Stimulated activated CD8-positive, alpha-beta memory T cell treated with anti-CD3 and anti-CD28 coated beads, Interleukin-4, amount 100 ng/mL, for 1 hour (primary cell): ENCODE measurements around the gene SNX3.
"Not testable (repeated sequence)": the region's sequence is repeated elsewhere in the genome, so short reads cannot be mapped to it uniquely, and the experiment has no call there.

Experiments used
- DNase-seq, 2 donors: peaks; one replicate each; pipeline ENCODE4 v3.0.0-alpha.2; 2020; ENCODE audit warnings: low read depth in 2 of 2, low spot score in 1 of 2

Gene SNX3

DNA sequence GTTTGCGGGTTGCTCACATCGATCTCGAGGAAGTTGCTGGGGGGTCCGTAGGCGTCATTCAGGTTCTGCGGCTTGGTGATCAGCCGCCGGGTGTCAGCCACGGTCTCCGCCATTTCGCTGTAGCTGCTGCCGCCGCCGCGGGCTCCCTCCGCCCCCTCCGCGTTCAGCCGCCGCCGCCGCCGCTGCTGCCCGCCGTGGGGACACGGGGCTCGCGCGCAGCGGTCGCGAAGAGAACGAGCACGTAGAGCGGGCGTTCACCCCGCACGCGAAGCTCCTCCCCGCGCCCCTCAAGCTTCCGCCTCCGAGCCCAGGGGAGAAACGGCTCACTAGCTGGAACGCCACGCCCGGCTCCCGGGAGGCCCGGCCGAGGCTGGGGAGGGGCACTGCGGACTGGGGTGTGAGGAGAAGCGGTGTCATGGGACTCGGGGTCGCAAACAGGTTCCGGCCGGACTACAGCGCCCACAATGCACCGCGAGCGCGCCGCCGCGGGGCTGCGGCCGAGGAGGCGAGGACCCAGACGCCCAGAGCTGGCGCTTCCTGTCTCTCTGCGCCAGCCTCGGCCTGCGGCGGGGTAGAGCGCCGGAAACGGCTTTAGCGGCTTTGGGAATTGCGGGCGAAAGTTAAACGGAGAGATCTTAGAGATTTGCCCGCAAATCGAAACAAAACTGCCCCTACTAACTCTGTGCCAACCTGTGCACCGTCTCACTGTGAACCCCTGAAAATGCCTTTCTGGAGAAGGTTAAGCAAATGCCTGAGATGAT lies at the start of gene SNX3:
Gene SNX3 (minus strand): TSS at position 232 of the 761 bp plus-strand sequence. CDS start 119 bp downstream, at position 113.
- DNase-seq: peak; percentile 71 to 75

DNA sequence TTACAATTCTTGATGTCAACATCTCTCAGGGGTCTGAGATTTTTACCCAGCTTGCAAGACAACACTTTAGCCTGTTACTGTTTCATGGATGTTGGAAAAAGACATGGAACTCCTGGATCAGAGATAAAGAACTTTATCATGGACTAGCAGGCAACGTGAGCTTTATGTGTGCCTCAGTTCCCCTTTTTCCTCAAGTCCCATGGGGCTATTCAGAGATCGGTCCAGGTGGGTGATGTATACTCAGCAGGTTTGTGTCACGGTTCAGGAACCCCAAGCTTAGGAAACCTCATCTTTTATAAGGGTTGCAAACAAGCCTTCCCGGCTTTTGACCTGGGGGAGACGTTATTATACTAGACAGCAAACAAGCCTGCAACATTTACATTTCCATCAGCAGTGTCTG lies 49.0 kb upstream of the SNX3 start:
- DNase-seq: no peak

DNA sequence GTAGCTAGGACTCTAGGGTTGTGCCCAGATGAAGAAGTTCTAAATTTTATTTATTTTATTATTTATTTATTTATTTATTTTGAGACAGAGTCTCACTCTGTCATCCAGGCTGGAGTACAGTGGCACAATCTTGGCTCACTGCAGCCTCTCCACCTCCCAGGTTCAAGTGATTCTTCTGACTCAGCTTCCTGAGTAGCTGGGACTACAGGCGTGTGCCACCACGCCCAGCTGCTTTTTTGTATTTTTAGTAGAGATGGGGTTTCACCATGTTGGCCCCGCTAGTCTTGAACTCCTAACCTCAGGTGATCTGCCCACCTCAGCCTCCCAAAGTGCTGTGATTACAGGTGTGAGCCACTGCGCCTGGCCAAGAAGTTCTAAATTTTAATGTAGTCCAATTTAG lies 47.8 kb upstream of the SNX3 start:
- DNase-seq: not testable (repeated sequence)

DNA sequence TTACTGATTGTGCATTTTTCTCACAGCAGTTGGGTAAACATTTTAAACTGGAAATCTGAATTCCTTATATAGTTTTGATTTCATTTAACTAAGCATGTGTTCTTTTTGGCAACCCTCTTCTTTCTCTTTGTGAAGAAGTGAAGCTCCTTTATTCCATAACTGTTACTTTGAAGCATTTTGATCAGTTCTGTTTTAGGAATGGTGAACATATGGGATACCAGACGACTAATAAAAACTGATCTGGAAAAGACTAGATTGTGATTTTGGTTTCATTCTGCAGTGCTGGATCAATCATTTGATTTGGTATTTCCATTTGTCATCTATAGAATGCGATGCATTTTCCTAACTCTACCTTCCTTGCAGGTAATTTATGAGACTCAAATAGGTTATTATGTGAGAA lies 43.8 kb upstream of the SNX3 start:
- DNase-seq: no peak

DNA sequence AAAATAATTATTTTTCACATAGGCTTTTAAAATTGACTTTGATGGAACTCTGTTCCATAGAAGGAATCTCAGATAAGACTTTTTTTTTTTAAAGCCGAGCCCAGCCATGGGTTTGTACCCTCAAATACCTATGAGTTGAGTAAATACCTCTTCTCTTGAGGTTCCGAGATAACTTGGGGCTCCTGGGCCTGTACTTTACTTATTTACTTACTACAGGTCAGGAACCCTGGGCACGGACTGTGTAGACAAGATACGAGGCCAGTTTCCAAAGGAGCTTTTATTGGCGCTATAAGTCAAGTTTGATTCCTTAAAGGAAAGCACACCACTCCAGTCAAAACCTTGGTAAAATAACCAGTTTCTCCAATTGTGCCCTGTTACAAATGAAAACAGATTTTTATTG lies 41.5 kb upstream of the SNX3 start:
- DNase-seq: no peak

DNA sequence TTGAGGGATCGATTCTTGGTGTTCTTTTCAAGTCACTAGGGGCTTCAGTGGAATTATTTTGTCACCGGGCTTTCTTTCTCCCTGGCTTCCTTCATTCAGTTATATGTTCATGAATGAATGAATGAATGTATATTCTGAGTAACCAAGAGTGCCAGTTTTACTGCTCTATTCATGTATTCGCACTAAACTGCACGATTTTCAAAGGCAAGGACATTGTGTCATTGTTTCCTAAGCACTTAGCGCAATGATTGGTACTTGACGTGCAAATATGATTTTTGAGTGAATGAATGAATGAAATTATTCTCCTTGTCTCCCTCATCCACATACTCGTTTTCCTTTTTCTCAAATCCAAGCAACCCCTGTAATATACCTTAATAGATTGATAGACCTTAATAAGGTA lies 34.8 kb upstream of the SNX3 start:
- no peak for DNase-seq

DNA sequence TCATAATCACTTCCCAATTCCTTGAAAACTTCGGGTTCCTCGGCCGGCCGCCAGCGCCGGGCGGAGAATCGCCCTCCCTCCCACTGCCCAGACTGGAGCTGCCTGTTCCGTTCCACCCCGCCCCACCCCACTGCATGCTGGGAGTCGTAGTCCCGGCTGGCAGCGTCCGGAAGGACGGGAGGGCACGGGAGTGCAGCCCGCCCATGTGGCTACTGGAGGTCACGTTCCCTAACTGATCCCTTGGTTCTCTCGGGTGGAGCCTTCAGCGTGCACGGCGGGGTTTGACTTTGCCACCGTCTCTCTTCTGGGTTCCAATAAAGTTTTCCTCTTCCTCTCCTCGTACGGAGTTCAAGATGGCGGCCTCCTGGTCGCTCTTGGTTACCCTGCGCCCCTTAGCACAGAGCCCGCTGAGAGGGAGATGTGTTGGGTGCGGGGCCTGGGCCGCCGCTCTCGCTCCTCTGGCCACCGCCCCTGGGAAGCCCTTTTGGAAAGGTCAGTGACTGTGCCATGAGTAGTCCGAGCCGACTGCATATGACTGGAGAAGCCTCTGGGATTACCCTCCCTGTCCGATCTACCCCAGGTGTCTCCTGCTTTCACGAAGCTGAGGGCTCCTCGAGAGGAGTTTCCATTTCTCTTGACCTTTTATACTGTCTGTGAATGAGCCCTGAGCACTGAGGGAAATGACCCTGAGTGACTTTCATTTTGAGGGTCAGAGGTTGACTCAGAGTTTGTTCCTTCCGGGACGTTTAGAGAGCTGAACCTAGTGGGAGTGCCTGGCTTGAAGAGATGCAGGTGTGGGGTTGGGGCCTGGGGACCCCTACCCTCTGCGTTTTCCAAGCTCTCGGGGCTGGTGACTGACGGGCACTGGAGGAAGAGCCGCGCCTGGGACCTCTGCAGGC lies 34.1 kb upstream of the SNX3 start, which contains the start of gene AFG1L:
Gene AFG1L (plus strand): TSS at position 328 of the 899 bp plus-strand sequence. CDS start 26 bp downstream, at position 354.
- DNase-seq: peak; percentile 72 to 75

DNA sequence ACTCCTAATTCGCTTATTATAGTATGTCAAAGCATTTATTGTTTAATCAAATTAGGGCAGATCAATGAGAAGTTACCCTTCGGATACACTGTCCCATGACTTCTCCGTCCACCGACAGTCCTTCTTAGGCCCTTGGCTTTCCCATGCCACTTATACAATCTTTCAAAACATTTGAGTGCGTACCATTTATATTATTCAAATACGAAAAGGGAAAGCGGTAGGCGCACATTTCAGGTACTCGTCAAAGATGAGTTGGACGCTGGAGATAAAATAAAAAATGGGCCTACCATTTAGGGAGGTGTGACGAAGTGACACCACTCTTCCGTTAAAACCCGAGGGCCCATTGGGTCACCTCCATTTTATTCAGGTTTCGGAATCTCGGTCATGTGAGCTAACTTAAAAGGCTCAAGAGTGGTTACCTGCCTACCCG lies 33.5 kb upstream of the SNX3 start:
- DNase-seq: no peak

DNA sequence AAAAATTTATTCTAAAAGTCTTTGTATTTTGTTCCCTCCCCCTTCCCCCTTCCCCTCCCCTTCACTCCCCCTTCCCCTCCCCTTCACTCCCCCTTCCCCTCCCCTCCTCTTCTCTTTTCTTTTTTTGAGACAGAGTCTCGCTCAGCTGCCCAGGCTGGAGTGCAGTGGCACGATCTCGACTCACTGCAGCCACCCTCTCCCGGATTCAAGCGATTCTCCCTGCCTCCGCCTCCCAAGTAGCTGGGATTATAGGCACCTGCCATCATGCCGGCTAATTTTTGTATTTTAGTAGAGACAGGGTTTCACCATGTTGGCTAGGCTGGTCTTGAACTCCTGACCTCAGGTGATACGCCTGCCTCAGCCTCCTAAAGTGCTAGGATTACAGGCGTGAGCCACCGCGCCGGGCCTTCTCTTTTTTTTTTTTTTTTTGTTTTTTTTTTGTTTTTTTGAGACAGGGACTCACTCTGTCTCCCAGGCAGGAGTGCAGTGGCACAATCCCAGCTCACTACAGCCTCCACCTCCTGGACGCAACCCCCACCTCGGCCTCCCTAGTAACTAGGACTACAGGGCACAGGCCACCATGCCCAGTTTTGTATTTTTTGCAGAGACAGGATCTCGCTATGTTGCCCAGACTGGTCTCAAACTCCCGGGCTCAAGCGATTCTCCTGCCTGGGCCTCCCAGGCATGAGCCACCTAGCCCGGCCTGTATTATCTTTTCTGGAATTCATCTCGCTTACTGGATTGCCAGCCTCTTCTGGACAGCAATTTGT lies 32.9 kb upstream of the SNX3 start:
- DNase-seq: no peak

DNA sequence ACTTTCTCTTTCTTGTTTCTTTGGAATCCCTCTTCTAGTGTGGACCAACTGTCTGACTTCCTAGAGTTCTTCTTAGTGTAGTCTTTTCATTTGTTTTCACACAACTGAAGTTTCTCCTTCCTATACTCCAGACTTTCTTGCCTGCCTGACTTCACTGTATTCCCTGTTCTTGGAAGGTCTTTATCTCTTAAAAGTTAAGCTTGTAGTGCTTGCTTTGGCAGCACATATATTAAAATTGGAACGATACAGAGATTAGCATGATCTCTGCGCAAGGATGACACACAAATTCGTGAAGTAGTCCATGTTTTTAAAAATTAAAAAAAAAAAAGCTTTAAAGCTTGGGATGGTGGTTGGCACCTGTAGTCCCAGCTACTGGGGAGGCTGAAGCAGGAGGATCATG lies 31.7 kb upstream of the SNX3 start:
- DNase-seq: not testable (repeated sequence)

DNA sequence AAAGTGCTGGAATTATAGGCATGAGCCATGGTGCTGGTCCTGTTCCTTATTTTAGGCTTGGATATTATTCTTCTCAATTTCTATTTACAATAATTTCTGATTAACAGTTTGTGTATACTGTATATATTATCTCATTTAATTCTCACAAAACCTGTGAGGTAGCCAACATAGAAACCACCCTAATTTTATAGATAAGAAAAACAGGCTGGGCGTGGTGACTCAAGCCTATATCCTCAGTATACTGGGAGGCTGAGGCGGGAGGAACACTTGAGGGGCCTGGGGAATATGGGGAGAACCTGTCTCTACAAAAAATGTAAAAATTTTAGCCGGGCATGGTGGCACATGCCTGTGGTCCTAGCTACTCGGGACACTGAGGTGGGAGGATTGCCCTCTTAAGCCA lies 30.3 kb upstream of the SNX3 start:
- no peak for DNase-seq

DNA sequence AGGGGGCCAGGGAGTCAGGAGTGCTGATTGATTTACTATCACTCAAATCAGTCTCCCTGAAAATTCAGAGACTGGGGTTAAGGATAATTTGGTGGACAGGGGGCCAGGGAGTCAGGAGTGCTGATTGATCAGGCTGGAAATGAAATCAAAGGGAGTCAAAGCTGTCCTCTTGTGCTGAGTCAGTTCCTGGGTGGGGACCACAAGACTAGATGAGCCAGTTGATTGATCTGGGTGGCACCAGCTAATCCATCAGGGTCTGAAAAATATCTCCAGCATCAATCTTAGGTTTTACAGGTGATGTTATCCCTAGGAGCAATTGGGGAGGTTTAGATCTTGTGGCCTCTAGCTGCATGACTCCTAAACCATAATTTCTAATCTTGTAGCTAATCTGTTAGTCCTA lies 27.9 kb upstream of the SNX3 start:
- no peak for DNase-seq

DNA sequence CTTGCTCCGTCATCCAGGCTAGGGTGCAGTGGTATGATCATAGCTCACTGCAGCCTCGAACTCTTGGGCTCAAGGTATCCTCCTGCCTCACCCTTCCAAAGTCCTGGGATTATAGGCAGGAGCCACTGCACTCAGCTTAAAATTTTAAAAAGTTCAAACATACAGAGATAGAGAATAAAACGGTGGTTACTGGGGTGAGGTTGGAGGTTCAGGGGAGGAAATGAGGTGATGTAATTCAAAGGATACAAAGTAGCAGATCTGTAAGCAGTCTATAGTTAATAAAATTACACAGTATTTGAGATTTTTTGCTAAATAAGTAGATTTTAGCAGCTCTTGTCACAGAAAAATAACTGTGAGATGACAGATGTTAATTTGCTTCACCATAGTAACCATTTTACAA lies 26.5 kb upstream of the SNX3 start:
- no peak for DNase-seq

DNA sequence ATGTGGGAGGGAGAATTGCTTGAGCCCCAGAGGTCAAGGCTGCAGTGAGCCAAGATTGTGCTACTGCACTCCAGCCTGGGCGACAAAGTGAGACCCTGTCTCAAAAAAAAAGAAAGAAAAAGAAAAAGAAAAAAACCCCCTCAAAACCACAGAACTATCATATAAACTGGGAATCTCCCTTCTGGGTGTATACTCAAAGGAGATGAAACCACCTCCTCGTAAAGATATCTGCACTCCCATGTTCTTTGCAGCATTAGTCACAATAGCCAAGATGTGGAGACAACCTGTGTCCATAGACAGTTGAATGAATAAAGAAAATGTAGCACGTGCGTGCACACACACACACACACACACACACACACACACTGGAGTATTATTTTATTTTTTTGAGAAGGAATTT lies 25.5 kb upstream of the SNX3 start:
- no peak for DNase-seq

DNA sequence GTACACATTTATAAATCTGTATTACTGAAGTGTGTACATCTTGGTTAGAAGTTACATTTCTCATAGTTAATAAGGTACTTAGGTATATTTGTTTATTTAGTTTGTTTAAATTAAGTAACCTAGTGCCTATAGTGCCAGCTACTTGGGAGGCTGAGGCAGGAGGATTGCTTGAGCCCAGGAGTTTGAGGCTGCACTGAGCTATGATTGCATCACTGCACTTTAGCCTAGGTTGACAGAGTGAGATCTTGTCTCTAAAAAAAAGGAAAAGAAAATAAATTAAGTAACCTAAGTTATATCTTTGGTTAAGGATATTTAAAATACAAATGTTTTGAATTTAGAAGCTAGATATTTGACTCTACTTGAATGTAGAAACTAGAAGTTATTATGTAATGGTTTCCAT lies 24.5 kb upstream of the SNX3 start:
- no peak for DNase-seq

DNA sequence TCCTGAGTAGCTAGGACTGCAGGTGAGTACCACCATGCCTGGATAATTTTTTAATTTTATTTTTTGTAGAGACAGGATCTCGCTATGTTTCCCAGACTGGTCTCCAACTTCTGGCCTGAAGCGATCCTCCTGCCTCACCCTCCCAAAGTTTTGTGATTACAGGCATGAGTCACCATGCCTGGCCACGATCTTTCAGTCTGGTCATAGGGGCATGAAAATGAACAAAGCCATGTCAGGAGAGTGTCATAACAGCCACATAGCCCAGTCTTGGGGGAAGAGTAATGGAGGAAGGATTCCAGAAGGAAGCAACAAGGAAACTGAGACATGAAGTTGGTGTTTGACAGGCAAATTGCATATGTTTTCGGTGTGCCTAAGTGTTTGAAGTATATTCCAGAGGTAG lies 17.0 kb upstream of the SNX3 start:
- DNase-seq: no peak

DNA sequence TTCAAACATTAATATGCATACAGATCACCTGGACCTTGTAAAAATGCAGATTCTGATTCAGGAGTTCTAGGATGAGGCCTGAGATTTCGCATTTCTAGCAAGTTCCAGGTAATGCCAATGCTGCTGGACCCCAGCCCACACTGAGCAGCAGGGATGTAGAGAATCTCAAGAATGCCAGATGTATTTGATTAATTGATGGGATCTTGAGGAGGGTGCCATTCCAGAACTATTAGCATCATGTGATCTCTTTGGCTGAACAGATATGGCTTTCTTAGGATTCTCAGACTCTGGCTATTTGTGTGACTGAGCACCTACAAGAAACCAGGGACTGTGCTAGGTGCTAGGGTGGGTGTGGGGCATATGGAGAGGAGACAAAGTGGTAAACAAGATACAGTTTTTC lies 16.5 kb upstream of the SNX3 start:
- DNase-seq: no peak

DNA sequence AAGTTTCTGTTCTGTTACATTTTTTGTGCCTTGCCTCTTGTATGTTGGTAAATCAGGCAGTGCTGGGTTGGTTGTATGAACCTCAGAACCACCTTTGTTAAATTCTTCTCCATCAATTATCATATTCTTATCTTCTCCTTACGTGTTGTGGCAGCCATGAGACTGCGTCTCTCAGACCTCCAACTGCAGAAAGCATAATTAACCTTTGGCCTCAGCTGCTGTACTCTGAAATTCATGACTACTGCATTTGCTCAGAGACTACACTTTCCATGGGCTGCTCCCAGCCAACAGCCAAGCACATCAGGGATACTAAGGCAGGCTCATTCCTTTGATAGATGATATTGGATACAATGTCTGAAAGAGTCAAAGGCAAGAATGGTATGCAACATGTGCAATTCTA lies 15.1 kb upstream of the SNX3 start:
- DNase-seq: no peak

DNA sequence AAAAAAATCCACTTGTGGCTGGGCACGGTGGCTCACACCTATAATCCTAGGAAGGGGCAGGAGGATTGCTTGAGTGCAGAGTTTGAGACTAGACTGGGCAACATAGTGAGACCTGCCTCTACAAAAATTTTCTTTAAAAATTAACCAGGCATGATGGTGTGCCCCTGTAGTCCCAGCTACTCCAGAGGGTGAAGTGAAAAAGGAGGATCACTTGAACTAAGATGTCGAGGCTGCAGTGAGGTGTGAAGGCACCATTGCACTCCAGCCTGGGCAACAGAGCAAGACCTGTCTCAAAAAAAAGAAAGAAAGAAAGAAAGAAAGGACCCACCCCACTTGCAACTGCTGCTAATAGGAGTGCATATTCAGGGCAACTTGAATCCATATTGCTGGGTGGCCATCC lies 13.7 kb upstream of the SNX3 start:
- DNase-seq: no peak

DNA sequence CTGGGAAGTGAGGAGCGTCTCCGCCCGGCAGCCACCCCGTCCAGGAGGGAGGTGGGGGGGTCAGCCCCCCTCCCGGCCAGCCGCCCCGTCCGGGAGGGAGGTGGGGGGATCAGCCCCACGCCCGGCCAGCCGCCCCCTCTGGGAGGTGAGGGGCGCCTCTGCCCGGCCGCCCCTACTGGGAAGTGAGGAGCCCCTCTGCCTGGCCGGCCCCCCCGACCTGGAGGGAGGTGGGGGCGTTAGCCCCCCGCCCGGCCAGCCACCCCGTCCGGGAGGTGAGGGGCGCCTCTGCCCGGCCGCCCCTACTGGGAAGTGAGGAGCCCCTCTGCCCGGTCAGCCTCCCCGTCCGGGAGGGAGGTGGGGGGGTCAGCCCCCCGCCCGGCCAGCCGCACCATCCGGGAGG lies 9.1 kb upstream of the SNX3 start:
- not testable (repeated sequence) for DNase-seq

DNA sequence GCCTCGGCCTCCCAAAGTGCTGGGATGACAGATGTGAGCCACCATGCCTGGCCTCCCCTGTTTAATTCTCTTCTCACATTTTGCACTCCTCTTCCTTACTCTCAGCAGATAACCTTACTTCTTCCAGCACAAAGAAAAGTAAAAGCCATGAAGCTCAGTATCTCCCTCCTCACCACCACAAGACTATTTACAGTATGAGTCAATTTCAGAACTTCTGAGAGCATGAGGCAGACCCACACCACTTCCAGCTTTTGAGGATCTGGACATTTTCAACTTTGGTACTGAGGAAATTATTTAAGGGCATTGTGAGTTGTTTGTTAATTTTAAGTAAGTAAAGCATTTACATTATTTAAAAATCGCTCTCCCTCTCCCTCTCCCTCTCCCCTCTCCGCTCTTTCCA lies 8.0 kb upstream of the SNX3 start:
- DNase-seq: no peak

DNA sequence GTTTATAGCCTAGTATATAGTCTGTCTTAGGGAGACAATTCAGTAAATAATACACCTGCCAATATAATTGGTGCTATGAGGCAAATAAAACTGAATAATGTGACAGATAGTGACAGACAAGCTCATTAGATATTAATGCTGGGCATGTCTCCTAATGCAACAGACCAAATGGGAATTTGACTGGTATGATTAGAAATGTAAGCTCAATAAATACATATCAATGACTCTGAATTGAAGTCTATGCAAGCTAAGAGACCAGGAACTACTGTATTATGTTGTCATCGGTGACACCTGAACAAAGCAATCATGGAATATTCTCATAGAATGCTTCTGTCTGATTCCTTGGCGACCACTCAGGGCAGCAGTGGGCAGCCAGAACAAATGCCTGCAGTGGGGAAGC lies 2.5 kb upstream of the SNX3 start:
- no peak for DNase-seq
